ENCODE data around the gene IL6ST.

GRCh38 chr5:55908804-55909203 lies 86.0 kb downstream of the IL6ST start:
- TF ChIP-seq CTCF (IDR thresholded peaks at IDR 0.05; ENCODE audit: low read depth, low read length, missing input control) (no peak), YY1 (IDR thresholded peaks at IDR 0.05) (no peak), ZBTB33 (IDR thresholded peaks at IDR 0.05) (no peak), SP1 (IDR thresholded peaks at IDR 0.05) (no peak), TAF1 (conservative IDR thresholded peaks at IDR 0.05) (no peak), NR2F2 (IDR thresholded peaks at IDR 0.05) (no peak), EGR1 (IDR thresholded peaks at IDR 0.05; ENCODE audit: low read depth in 2 of 2) (no peak), JUND (IDR thresholded peaks at IDR 0.05) (no peak), REST (IDR thresholded peaks at IDR 0.05) (no peak), RAD21 (IDR thresholded peaks at IDR 0.05) (no peak), MAX (IDR thresholded peaks at IDR 0.05) (no peak), ATF3 (IDR thresholded peaks at IDR 0.05) (no peak), FOXA2 (IDR thresholded peaks at IDR 0.05) (no peak)

All from liver (tissue), 3 donors.